MM.1S (cell line): ENCODE results near the gene AK4.

Source experiments
- DNase-seq: peaks from one replicate; pipeline ENCODE4 v3.0.0-alpha.2; 2015
- H2AFZ ChIP-seq: fragments of 300-600 bp; sonication (generic); 2 replicates; pipeline ENCODE4 v1.6.0; 2016; ENCODE audit warnings: antibody characterized with exemption, low read length
- H3F3A ChIP-seq: fragments of 300-600 bp; sonication (generic); 2 replicates; pipeline ENCODE4 v1.6.1; 2016; ENCODE audit warnings: mild to moderate bottlenecking, antibody characterized with exemption, low read length, moderate library complexity, mixed read lengths; ENCODE audit not compliant: insufficient read depth
- H3K27ac ChIP-seq: fragments of 300-600 bp; sonication (generic); 2 replicates; pipeline ENCODE4 v1.5.1; 2016; ENCODE audit warnings: mild to moderate bottlenecking, low read length
- H3K27me3 ChIP-seq: fragments of 300-600 bp; sonication (generic); replicated peaks from 2 replicates; pipeline ENCODE4 v1.6.0; 2016; ENCODE audit warnings: low read length; ENCODE audit not compliant: insufficient read depth
- H3K36me3 ChIP-seq: fragments of 300-600 bp; sonication (generic); replicated peaks from 2 replicates; pipeline ENCODE4 v1.6.1; 2016; ENCODE audit warnings: mild to moderate bottlenecking, low read length, mixed read lengths; ENCODE audit not compliant: insufficient read depth
- H3K4me1 ChIP-seq: fragments of 300-600 bp; sonication (generic); 2 replicates; pipeline ENCODE4 v1.6.1; 2016; ENCODE audit warnings: low read length, mixed read lengths
- H3K4me2 ChIP-seq: fragments of 300-600 bp; sonication (generic); 2 replicates; pipeline ENCODE4 v1.6.0; 2016; ENCODE audit warnings: low read depth, low read length
- H3K4me3 ChIP-seq: fragments of 300-600 bp; sonication (generic); 2 replicates; pipeline ENCODE4 v1.5.1; 2016; ENCODE audit warnings: low read length, mixed read lengths
- H3K79me2 ChIP-seq: fragments of 300-600 bp; sonication (generic); 2 replicates; pipeline ENCODE4 v1.6.1; 2016; ENCODE audit warnings: mixed run types, low read length, mixed read lengths
- H3K9ac ChIP-seq: fragments of 300-600 bp; sonication (generic); 2 replicates; pipeline ENCODE4 v1.6.1; 2016; ENCODE audit warnings: low read length, mixed read lengths
- H3K9me2 ChIP-seq: fragments of 300-600 bp; sonication (generic); replicated peaks from 2 replicates; pipeline ENCODE4 v1.6.1; 2016; ENCODE audit warnings: mild to moderate bottlenecking, low read length, mixed read lengths; ENCODE audit not compliant: insufficient read depth
- H3K9me3 ChIP-seq: fragments of 300-600 bp; sonication (generic); replicated peaks from 2 replicates; pipeline ENCODE4 v1.6.1; 2016; ENCODE audit warnings: mild to moderate bottlenecking, low read length, mixed read lengths; ENCODE audit not compliant: insufficient read depth
- H4K20me1 ChIP-seq: fragments of 300-600 bp; sonication (generic); 2 replicates; pipeline ENCODE4 v1.6.1; 2016; ENCODE audit warnings: mild to moderate bottlenecking, low read length, moderate library complexity, mixed read lengths; ENCODE audit not compliant: insufficient read depth
- CTCF ChIP-seq: fragments of 300-600 bp; sonication (generic); IDR thresholded peaks from 2 replicates; pipeline ENCODE4 v1.5.1; 2016; ENCODE audit warnings: antibody characterized with exemption, low read length, mixed read lengths
- EZH2 ChIP-seq: fragments of 300-600 bp; sonication (generic); optimal IDR thresholded peaks from 2 replicates; pipeline ENCODE3; 2017; ENCODE audit warnings: low read depth, mild to moderate bottlenecking, antibody characterized with exemption, low read length, mixed read lengths
- EZH2phosphoT487 ChIP-seq: fragments of 300-600 bp; sonication (generic); IDR thresholded peaks from 2 replicates; pipeline ENCODE4 v1.6.1; 2018; ENCODE audit warnings: antibody characterized with exemption, low read length

Gene AK4

GRCh38 chr1:65151641-65152040, 3.6 kb downstream of the AK4 start:
- Histone ChIP-seq H3K9me3 (no peaks in the 10 kb centered on the region), H3F3A (no peaks in the 10 kb centered on the region), H3K27ac (no peak overlapping the region), H4K20me1 (no peaks in the 10 kb centered on the region), H3K9me2 (no peaks in the 10 kb centered on the region), H3K4me3 (no peak overlapping the region), H3K4me2 (no peak overlapping the region), H3K9ac (no peak overlapping the region), H3K4me1 (0 out of 2 replicates have a peak, but pooled peaks cover 3% of the 10 kb centered on the region), H3K79me2 (no peaks in the 10 kb centered on the region), H3K36me3 (no peaks in the 10 kb centered on the region), H2AFZ (no peak overlapping the region), H3K27me3 (no peaks in the 10 kb centered on the region)
- no peak for DNase-seq
- TF ChIP-seq EZH2phosphoT487 (no peak), EZH2 (no peak), CTCF (no peak)

DNA sequence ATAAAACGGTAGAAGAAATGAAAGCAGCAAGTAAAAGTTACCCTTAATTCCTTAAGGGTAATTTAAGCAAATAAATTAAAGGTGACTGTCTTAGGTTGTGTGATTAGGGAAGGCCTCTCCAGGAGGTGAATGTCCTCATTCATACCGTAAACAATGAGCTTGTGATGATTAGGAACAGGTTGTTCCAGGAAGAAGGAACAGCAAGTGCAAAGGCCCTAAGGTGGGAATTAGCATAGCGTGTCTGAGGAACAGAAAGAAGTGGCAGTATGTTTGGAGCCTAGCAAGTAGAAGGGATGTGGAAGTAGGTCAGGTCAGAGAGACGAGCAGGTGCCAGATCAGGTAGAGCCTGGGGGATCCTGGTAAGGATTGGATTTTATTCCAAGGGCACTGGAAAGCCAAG, 5.6 kb downstream of the AK4 start:
- no peaks in the 10 kb centered on the region for H4K20me1 ChIP-seq
- no peak for DNase-seq
- H2AFZ ChIP-seq = no peak overlapping the region
- H3K9me3 ChIP-seq = no peaks in the 10 kb centered on the region
- no peaks in the 10 kb centered on the region for H3K36me3 ChIP-seq
- H3K27ac ChIP-seq = no peak overlapping the region
- TF ChIP-seq EZH2 (no peak), EZH2phosphoT487 (no peak), CTCF (no peak)
- no peaks in the 10 kb centered on the region for H3F3A ChIP-seq
- no peak overlapping the region for H3K9ac ChIP-seq
- no peaks in the 10 kb centered on the region for H3K4me1 ChIP-seq
- no peaks in the 10 kb centered on the region for H3K9me2 ChIP-seq
- no peaks in the 10 kb centered on the region for H3K27me3 ChIP-seq
- no peak overlapping the region for H3K4me2 ChIP-seq
- no peaks in the 10 kb centered on the region for H3K79me2 ChIP-seq
- H3K4me3 ChIP-seq = no peak overlapping the region

- H3K27ac ChIP-seq = no peak overlapping the region
- H3K27me3 ChIP-seq = no peaks in the 10 kb centered on the region
- no peaks in the 10 kb centered on the region for H3F3A ChIP-seq
- no peak for DNase-seq
- no peaks in the 10 kb centered on the region for H3K4me1 ChIP-seq
- no peak overlapping the region for H3K4me2 ChIP-seq
- no peaks in the 10 kb centered on the region for H3K79me2 ChIP-seq
- H3K9me2 ChIP-seq = no peaks in the 10 kb centered on the region
- TF ChIP-seq EZH2phosphoT487 (no peak), EZH2 (no peak), CTCF (no peak)
- no peaks in the 10 kb centered on the region for H3K9me3 ChIP-seq
- no peak overlapping the region for H2AFZ ChIP-seq
- no peaks in the 10 kb centered on the region for H4K20me1 ChIP-seq
- H3K4me3 ChIP-seq = no peak overlapping the region
- no peaks in the 10 kb centered on the region for H3K36me3 ChIP-seq
- no peak overlapping the region for H3K9ac ChIP-seq
Observed at GRCh38 chr1:65156910-65157545, 9.0 kb downstream of the AK4 start.
